Measurements from ENCODE around the gene EFCC1. TPM values are rescaled to one million over a fixed set of nuclear protein-coding genes. Genes with fewer than 3 reads are reported as not detected.

The EFCC1 gene
- polyA plus RNA-seq, 3 donors from 2014 or later = 0.55 to 0.80 (median 0.58) TPM

- H3K9me3 Mint-ChIP-seq = no peaks in the 10 kb centered on the region
- H3K27ac Mint-ChIP-seq = no peak overlapping the region
- H3K27me3 Mint-ChIP-seq (ENCODE audit: low read depth in 3 of 3) = peaks cover 15 to 23% (median 21%) of the 10 kb centered on the region in 3 donors
- DNase-seq = no peak
- no peak overlapping the region for H3K4me3 Mint-ChIP-seq
- H3K4me1 Mint-ChIP-seq = peaks cover 22 to 26% of the 10 kb centered on the region in 2 donors
- no peaks in the 10 kb centered on the region for H3K36me3 Mint-ChIP-seq
These were observed 2.0 kb upstream of the EFCC1 start for GRCh38 chr3:128999102-128999501.

DNA sequence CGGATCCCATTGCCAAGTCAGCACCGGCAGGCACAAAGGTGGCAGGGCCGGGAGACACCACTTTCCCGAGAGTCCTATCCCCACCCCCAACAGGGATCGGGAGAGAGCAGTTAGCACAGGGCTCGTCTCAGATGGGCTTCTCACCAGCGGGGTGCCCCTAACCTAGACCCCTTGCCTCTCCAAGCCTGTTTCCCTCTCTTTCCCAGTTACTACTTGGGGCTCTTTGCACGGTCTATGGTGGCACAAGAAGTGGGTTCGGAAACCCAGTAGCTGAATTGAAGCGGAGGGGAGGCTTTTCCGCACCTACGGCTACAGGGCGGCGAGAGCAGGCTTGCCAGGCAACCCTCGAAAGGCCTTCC lies 383 bp upstream of the EFCC1 start:
- no peak for DNase-seq
- peak overlapping the region; percentile 16 to 50 (median 40) for H3K4me3 Mint-ChIP-seq
- H3K9me3 Mint-ChIP-seq = no peaks in the 10 kb centered on the region
- no peak overlapping the region for H3K27ac Mint-ChIP-seq
- peaks cover 29 to 30% of the 10 kb centered on the region in 2 donors for H3K4me1 Mint-ChIP-seq
- H3K36me3 Mint-ChIP-seq = no peaks in the 10 kb centered on the region
- H3K27me3 Mint-ChIP-seq (ENCODE audit: low read depth in 3 of 3) = peaks cover 13 to 26% (median 17%) of the 10 kb centered on the region in 3 donors

GRCh38 chr3:129001806-129002572 lies 885 bp downstream of the EFCC1 start:
- Mint-ChIP-seq H3K4me3 (peak overlapping the region; percentile 26 to 65 (median 56)), H3K4me1 (peaks cover 31 to 35% of the 10 kb centered on the region in 2 donors), H3K9me3 (no peaks in the 10 kb centered on the region), H3K27ac (no peak overlapping the region), H3K27me3 (ENCODE audit: low read depth in 3 of 3) (peaks cover 13 to 26% (median 17%) of the 10 kb centered on the region in 3 donors), H3K36me3 (no peaks in the 10 kb centered on the region)
- peak in 1 of 3 donors; percentile 22 for DNase-seq

- Mint-ChIP-seq H3K27me3 (ENCODE audit: low read depth in 3 of 3) (peaks cover 13 to 20% (median 17%) of the 10 kb centered on the region in 3 donors), H3K36me3 (no peaks in the 10 kb centered on the region), H3K27ac (peak overlapping the region in 1 of 6 donors; percentile 70), H3K9me3 (no peaks in the 10 kb centered on the region), H3K4me3 (peak overlapping the region; percentile 56 to 71 (median 64)), H3K4me1 (peaks cover 32 to 35% of the 10 kb centered on the region in 2 donors)
- no peak for DNase-seq
These were observed 1.8 kb downstream of the EFCC1 start for GRCh38 chr3:129002573-129003569.

- no peak overlapping the region for H3K27ac Mint-ChIP-seq
- H3K4me1 Mint-ChIP-seq = peaks cover 32 to 35% of the 10 kb centered on the region in 2 donors
- no peaks in the 10 kb centered on the region for H3K36me3 Mint-ChIP-seq
- H3K4me3 Mint-ChIP-seq = peak overlapping the region; percentile 59 to 71 (median 64)
- H3K27me3 Mint-ChIP-seq (ENCODE audit: low read depth in 3 of 3) = peaks cover 13 to 20% (median 17%) of the 10 kb centered on the region in 3 donors
- no peaks in the 10 kb centered on the region for H3K9me3 Mint-ChIP-seq
- peak; percentile 43 to 55 (median 45) for DNase-seq
These were observed 2.5 kb downstream of the EFCC1 start for GRCh38 chr3:129003578-129004112.

GRCh38 chr3:129004639-129005295 lies 3.7 kb downstream of the EFCC1 start:
- Mint-ChIP-seq H3K4me3 (peak overlapping the region in 3 of 5 donors; percentile 24 to 63 (median 33)), H3K36me3 (no peaks in the 10 kb centered on the region), H3K9me3 (no peaks in the 10 kb centered on the region), H3K4me1 (peaks cover 32 to 35% of the 10 kb centered on the region in 2 donors), H3K27ac (peak overlapping the region in 2 of 6 donors; percentile 9 to 32), H3K27me3 (ENCODE audit: low read depth in 3 of 3) (peaks cover 13 to 20% (median 14%) of the 10 kb centered on the region in 3 donors)
- no peak for DNase-seq

DNA sequence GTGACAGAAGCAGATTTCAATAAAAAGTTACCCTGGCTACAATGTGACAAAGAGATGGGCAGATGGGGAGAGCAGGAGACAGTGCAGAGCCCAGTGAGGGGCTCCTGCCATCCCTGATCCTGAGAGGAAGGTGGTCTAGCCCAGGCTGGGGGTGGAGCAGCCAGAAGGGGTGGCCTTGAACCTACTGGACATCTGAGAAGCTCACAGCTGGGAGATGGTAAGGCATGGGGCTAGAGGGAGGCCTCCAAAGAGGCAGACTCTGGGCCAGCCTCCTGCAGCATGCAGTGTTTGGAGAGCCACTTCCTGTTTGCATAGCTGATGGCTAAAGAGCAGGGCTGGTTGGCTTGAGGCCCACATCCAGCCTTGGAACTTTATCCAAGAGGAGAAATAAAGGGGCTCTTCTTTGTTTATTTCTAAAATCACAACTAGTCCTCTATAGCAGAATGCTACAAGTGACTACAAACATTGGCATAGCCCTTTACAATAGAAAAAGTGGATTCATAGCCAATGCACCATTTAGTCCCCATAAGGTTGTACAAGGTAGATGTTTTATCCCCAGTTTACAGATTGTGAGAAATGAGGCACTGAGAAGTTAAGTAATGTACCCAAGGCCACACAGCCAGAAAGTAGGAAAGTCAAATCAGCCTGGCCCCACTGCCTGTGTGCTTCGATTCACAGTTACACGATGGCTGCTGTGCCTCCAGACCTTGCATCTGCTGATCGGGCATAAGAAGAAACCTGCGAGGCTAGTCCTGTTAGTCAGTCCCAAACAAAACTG lies 4.6 kb downstream of the EFCC1 start:
- Mint-ChIP-seq H3K4me3 (no peak overlapping the region), H3K27me3 (ENCODE audit: low read depth in 3 of 3) (peaks cover 9 to 18% (median 13%) of the 10 kb centered on the region in 3 donors), H3K9me3 (no peaks in the 10 kb centered on the region)

GRCh38 chr3:129006864-129007263 lies 5.8 kb downstream of the EFCC1 start:
- no peaks in the 10 kb centered on the region for H3K9me3 Mint-ChIP-seq
- peaks cover 27 to 29% of the 10 kb centered on the region in 2 donors for H3K4me1 Mint-ChIP-seq
- no peak for DNase-seq
- no peak overlapping the region for H3K4me3 Mint-ChIP-seq
- no peak overlapping the region for H3K27ac Mint-ChIP-seq
- H3K36me3 Mint-ChIP-seq = no peaks in the 10 kb centered on the region
- peaks cover 9 to 18% (median 13%) of the 10 kb centered on the region in 3 donors for H3K27me3 Mint-ChIP-seq (ENCODE audit: low read depth in 3 of 3)

More for the DNA sequence above, 4.6 kb downstream of the EFCC1 start:
- Mint-ChIP-seq H3K27ac (peak overlapping the region in 4 of 6 donors; percentile 32 to 78 (median 36)), H3K36me3 (no peaks in the 10 kb centered on the region), H3K4me1 (peaks cover 27 to 29% of the 10 kb centered on the region in 2 donors)
- DNase-seq = no peak

- Mint-ChIP-seq H3K4me1 (peaks cover 20 to 25% of the 10 kb centered on the region in 2 donors), H3K27me3 (ENCODE audit: low read depth in 3 of 3) (peaks cover under 1 to 10% (median 7%) of the 10 kb centered on the region in 3 donors), H3K27ac (peak overlapping the region in 3 of 6 donors; percentile 17 to 55 (median 32))
These were observed 6.7 kb downstream of the EFCC1 start for GRCh38 chr3:129007792-129008191.

GRCh38 chr3:129009266-129009665 lies 8.2 kb downstream of the EFCC1 start:
- Mint-ChIP-seq H3K27me3 (ENCODE audit: low read depth in 3 of 3) (peaks cover 0 to 3% (median 2%) of the 10 kb centered on the region in 3 donors), H3K4me3 (no peak overlapping the region), H3K27ac (peak overlapping the region in 2 of 6 donors; percentile 49), H3K36me3 (no peaks in the 10 kb centered on the region), H3K9me3 (no peaks in the 10 kb centered on the region), H3K4me1 (peaks cover 20 to 27% of the 10 kb centered on the region in 2 donors)
- no peak for DNase-seq

More at GRCh38 chr3:129007792-129008191, 6.7 kb downstream of the EFCC1 start:
- Mint-ChIP-seq H3K9me3 (no peaks in the 10 kb centered on the region), H3K4me3 (no peak overlapping the region), H3K36me3 (no peaks in the 10 kb centered on the region)
- no peak for DNase-seq

GRCh38 chr3:129010310-129010956 lies 9.3 kb downstream of the EFCC1 start:
- DNase-seq = no peak
- Mint-ChIP-seq H3K27ac (no peak overlapping the region), H3K4me3 (no peak overlapping the region), H3K4me1 (peaks cover 24 to 32% of the 10 kb centered on the region in 2 donors), H3K9me3 (no peaks in the 10 kb centered on the region), H3K36me3 (no peaks in the 10 kb centered on the region), H3K27me3 (ENCODE audit: low read depth in 3 of 3) (peaks cover 0 to 2% (median 0%) of the 10 kb centered on the region in 3 donors)

- Mint-ChIP-seq H3K4me1 (peaks cover 48 to 54% of the 10 kb centered on the region in 2 donors), H3K9me3 (no peaks in the 10 kb centered on the region), H3K27ac (peak overlapping the region; percentile 76 to 96 (median 91)), H3K27me3 (ENCODE audit: low read depth in 3 of 3) (peaks cover 3 to 9% (median 4%) of the 10 kb centered on the region in 3 donors), H3K36me3 (no peaks in the 10 kb centered on the region), H3K4me3 (no peak overlapping the region)
- no peak for DNase-seq
These were observed 12.4 kb downstream of the EFCC1 start for GRCh38 chr3:129013491-129013891.

All from immature natural killer cell (primary cell).